Measurements from ENCODE around the gene DEFB128.

The DEFB128 gene

DNA sequence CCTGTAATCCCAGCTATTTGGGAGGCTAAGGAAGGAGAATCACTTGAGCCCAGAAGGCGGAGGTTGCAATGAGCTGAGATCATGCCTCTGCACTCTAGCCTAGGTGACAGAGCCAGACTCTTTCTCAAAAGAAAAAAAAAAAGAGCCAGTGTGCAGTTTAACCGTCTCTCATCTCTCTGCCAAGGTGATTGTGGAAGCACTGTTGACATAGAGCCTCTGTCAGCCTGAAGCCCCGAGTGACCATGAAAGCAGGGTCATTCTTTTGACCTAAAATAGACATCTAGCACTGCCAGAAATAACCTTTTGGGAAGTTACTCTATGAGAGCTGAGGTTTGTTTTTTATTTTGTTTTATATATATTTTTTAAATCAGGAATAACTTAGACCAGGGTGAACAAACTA lies 24.9 kb downstream of the DEFB128 start:
- intact Hi-C loops (cut with DNase I), result no loop called here
- no peak for DNase-seq

GRCh38 chr20:157154-157553 lies 32.4 kb downstream of the DEFB128 start, which contains the start of gene DEFB127:
Gene DEFB127 (plus strand): TSS chr20:157454. CDS start chr20:157545, 91 bp downstream.
- intact Hi-C loops (cut with DNase I), result no loop called here
- DNase-seq, result no peak

DNA sequence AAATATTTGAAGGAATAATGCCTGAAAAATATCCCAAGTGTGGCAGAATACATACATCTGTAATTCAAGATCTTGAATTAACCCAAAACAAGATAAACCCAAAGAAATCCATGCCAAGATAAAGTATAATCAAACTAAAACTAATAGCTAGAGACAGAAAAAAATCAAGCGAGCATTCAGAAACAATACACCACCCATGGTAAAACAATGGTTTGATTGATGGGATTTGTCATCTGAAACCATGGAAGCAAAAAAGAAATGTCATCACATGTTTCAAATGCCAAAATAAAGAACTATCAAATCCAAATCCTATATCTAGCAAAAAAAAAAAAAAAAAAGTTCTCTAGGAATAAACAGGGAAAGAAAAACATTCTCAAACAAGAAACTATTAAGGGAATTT lies 37.4 kb downstream of the DEFB128 start:
- intact Hi-C loops (cut with DNase I), result no loop called here

GRCh38 chr20:145877-146276 lies 43.6 kb downstream of the DEFB128 start:
- no peak for DNase-seq
- intact Hi-C loops (cut with DNase I), result no loop called here

More for the DNA sequence above, 37.4 kb downstream of the DEFB128 start:
- DNase-seq, result no peak

DNA sequence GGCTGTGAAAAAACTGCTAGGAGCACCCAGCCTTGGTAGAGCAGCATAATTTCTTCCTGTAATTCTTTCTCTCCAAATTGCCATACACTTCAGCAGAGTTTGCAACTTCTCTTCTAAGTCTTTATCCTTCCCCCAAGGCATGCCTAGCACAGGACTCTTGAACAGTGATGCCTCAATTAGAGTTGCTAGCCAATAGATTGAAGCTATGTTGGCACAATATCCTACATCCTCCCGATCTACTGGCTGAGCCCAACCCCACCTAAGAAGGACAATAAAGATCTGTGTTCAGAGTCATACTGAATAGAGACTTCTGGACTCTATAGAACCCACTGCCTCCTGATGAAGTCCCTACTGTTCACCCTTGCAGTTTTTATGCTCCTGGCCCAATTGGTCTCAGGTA lies 47.2 kb downstream of the DEFB128 start, which contains the start of gene DEFB126:
Gene DEFB126, plus strand, starts transcription at position 301 of the 400 bp plus-strand sequence. Its CDS starts 39 bp downstream, at position 340.
- no peak for DNase-seq
- intact Hi-C loops (cut with DNase I), result no loop called here
